ENCODE data around the gene CRYBG1. TPM values are rescaled to one million over a fixed set of nuclear protein-coding genes. Genes with fewer than 3 reads are reported as not detected.

CRYBG1 gene
- total and polyA plus RNA-seq, 10 of the 15 experiments (the other 5 are each of a cell fraction or from before 2014, with no cell fraction given): 6.5 to 57.0 (median 25.2) TPM

DNA sequence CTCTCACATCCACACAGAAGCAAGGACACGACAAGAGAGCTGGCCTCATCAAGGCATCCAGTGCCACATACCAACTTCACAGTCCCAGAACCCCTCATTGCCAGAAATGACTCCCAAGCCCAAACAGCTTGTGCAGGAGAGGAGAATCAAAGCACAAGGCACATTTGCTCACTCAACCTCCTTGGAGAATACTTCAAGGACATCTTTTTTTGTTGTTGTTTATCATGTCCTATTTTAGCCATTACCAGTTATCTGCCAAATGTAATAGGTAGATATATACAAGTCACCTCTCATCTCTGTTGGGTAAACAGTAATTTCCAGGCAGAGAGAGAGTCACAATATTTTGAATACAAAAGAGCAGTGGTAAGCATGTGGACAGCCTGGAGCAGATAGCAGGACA lies 221.0 kb downstream of the CRYBG1 start:
- SMC1A ChIA-PET (ENCODE audit: uncharacterized antibody, unreplicated experiment): interaction anchor here (1.1 to 1.3 kb wide), 2 partner anchors 136 to 139 kb away, joined by 5 to 6 read pairs; no protein-coding TSS in a partner anchor
- no peak overlapping the region for H3K4me3 ChIP-seq
- no peak overlapping the region for H2AFZ ChIP-seq (ENCODE audit: control insufficient read depth, low read depth, low read length)
- intact Hi-C loops (cut with micrococcal nuclease; ENCODE audit: unreplicated experiment): no loop called here
- H3K4me1 ChIP-seq (ENCODE audit: control insufficient read depth, insufficient read depth, low read length): no peaks in the 10 kb centered on the region
- no peak overlapping the region for H3K4me2 ChIP-seq (ENCODE audit: control insufficient read depth, insufficient read depth)
- H3K27ac ChIP-seq (ENCODE audit: control insufficient read depth, insufficient read depth): no peak overlapping the region
- H3K27me3 ChIP-seq (replicated peaks in 1 of 2; ENCODE audit: control insufficient read depth in 2 of 2, insufficient read depth in 2 of 2, low read length in 1 of 2): no peaks in the 10 kb centered on the region
- RAD21 ChIA-PET (ENCODE audit: unreplicated experiment): no interaction called here
- no peaks in the 10 kb centered on the region for H4K20me1 ChIP-seq (ENCODE audit: control insufficient read depth, insufficient read depth)
- BruUV-seq (replicated peaks): no TSS peak
- H3K79me2 ChIP-seq (ENCODE audit: control insufficient read depth, insufficient read depth, low read length): no peaks in the 10 kb centered on the region
- 100% methylated on average over 1 of the region's 1 CpG for WGBS (ENCODE audit: insufficient coverage, insufficient replicate concordance, low lambda C conversion rate, missing lambda C conversion rate)
- no peak overlapping the region for H3K9ac ChIP-seq (ENCODE audit: control insufficient read depth, insufficient read depth, low read length)
- no peaks in the 10 kb centered on the region; a peak in 1 of 4 replicates for H3K36me3 ChIP-seq (ENCODE audit: control insufficient read depth in 2 of 2, insufficient read depth in 2 of 2, low read length in 1 of 2)
- ATAC-seq: no peak
- H3K9me3 ChIP-seq (replicated peaks; ENCODE audit: control insufficient read depth, insufficient read depth, low read length): no peaks in the 10 kb centered on the region
- no peak for DNase-seq (ENCODE audit: low read depth, low spot score)
- no peak for FAIRE-seq
- in situ Hi-C loops (cut with MboI): no loop called here
- TF ChIP-seq, protein P1, sequence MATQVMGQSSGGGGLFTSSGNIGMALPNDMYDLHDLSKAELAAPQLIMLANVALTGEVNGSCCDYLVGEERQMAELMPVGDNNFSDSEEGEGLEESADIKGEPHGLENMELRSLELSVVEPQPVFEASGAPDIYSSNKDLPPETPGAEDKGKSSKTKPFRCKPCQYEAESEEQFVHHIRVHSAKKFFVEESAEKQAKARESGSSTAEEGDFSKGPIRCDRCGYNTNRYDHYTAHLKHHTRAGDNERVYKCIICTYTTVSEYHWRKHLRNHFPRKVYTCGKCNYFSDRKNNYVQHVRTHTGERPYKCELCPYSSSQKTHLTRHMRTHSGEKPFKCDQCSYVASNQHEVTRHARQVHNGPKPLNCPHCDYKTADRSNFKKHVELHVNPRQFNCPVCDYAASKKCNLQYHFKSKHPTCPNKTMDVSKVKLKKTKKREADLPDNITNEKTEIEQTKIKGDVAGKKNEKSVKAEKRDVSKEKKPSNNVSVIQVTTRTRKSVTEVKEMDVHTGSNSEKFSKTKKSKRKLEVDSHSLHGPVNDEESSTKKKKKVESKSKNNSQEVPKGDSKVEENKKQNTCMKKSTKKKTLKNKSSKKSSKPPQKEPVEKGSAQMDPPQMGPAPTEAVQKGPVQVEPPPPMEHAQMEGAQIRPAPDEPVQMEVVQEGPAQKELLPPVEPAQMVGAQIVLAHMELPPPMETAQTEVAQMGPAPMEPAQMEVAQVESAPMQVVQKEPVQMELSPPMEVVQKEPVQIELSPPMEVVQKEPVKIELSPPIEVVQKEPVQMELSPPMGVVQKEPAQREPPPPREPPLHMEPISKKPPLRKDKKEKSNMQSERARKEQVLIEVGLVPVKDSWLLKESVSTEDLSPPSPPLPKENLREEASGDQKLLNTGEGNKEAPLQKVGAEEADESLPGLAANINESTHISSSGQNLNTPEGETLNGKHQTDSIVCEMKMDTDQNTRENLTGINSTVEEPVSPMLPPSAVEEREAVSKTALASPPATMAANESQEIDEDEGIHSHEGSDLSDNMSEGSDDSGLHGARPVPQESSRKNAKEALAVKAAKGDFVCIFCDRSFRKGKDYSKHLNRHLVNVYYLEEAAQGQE (IDR thresholded peaks at IDR 0.05; ENCODE audit: low read depth, low read length): no peak
- TF ChIP-seq CBFB (IDR thresholded peaks at IDR 0.05; ENCODE audit: low read depth): no peak
- no peak for TF ChIP-seq PML (IDR thresholded peaks at IDR 0.05; ENCODE audit: low read length)
- TF ChIP-seq, protein P2, sequence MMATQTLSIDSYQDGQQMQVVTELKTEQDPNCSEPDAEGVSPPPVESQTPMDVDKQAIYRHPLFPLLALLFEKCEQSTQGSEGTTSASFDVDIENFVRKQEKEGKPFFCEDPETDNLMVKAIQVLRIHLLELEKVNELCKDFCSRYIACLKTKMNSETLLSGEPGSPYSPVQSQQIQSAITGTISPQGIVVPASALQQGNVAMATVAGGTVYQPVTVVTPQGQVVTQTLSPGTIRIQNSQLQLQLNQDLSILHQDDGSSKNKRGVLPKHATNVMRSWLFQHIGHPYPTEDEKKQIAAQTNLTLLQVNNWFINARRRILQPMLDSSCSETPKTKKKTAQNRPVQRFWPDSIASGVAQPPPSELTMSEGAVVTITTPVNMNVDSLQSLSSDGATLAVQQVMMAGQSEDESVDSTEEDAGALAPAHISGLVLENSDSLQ (IDR thresholded peaks at IDR 0.05): no peak
- no peak for TF ChIP-seq SUPT20H (IDR thresholded peaks at IDR 0.05; ENCODE audit: borderline replicate concordance, control insufficient read depth, low read depth, low read length)
- TF ChIP-seq CHD2 (IDR thresholded peaks at IDR 0.05; ENCODE audit: borderline replicate concordance, low read depth, low read length): no peak
- TF ChIP-seq EGR1 (IDR thresholded peaks at IDR 0.05; ENCODE audit: borderline replicate concordance in 1 of 2, low read depth in 2 of 2, low read length in 2 of 2): no peak
- no peak for TF ChIP-seq NR2F1 (conservative IDR thresholded peaks at IDR 0.05)
- no peak for TF ChIP-seq KLF5 (IDR thresholded peaks at IDR 0.05; ENCODE audit: partially characterized antibody)
- no peak for TF ChIP-seq MTA2 (IDR thresholded peaks at IDR 0.05; ENCODE audit: low read depth)
- TF ChIP-seq, protein P3, sequence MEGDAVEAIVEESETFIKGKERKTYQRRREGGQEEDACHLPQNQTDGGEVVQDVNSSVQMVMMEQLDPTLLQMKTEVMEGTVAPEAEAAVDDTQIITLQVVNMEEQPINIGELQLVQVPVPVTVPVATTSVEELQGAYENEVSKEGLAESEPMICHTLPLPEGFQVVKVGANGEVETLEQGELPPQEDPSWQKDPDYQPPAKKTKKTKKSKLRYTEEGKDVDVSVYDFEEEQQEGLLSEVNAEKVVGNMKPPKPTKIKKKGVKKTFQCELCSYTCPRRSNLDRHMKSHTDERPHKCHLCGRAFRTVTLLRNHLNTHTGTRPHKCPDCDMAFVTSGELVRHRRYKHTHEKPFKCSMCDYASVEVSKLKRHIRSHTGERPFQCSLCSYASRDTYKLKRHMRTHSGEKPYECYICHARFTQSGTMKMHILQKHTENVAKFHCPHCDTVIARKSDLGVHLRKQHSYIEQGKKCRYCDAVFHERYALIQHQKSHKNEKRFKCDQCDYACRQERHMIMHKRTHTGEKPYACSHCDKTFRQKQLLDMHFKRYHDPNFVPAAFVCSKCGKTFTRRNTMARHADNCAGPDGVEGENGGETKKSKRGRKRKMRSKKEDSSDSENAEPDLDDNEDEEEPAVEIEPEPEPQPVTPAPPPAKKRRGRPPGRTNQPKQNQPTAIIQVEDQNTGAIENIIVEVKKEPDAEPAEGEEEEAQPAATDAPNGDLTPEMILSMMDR (IDR thresholded peaks at IDR 0.05 in 2 of 3, conservative IDR thresholded peaks at IDR 0.05 in 1 of 3; ENCODE audit: control insufficient read depth in 2 of 3, extremely low read depth in 1 of 3, insufficient read depth in 1 of 3, low read depth in 3 of 3, low read length in 3 of 3): no peak
- no peak for TF ChIP-seq CREM (IDR thresholded peaks at IDR 0.05; ENCODE audit: low read depth)
- TF ChIP-seq, protein P4, sequence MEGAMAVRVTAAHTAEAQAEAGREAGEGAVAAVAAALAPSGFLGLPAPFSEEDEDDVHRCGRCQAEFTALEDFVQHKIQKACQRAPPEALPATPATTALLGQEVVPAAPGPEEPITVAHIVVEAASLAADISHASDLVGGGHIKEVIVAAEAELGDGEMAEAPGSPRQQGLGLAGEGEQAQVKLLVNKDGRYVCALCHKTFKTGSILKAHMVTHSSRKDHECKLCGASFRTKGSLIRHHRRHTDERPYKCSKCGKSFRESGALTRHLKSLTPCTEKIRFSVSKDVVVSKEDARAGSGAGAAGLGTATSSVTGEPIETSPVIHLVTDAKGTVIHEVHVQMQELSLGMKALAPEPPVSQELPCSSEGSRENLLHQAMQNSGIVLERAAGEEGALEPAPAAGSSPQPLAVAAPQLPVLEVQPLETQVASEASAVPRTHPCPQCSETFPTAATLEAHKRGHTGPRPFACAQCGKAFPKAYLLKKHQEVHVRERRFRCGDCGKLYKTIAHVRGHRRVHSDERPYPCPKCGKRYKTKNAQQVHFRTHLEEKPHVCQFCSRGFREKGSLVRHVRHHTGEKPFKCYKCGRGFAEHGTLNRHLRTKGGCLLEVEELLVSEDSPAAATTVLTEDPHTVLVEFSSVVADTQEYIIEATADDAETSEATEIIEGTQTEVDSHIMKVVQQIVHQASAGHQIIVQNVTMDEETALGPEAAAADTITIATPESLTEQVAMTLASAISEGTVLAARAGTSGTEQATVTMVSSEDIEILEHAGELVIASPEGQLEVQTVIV (IDR thresholded peaks at IDR 0.05; ENCODE audit: borderline replicate concordance, partially characterized antibody): no peak
- no peak for TF ChIP-seq EP300 (IDR thresholded peaks at IDR 0.05; ENCODE audit: borderline replicate concordance in 1 of 2, control insufficient read depth in 1 of 2, low read depth in 2 of 2, low read length in 2 of 2)
- no peak for TF ChIP-seq TAF1 (IDR thresholded peaks at IDR 0.05; ENCODE audit: borderline replicate concordance, low read depth, low read length)
- no peak for TF ChIP-seq RAD51 (IDR thresholded peaks at IDR 0.05)
- CTCF ChIA-PET: interaction anchor here (0.8 to 2.5 kb wide), 3 partner anchors 15 to 398 kb away, joined by 3 to 7 read pairs (median 7); no protein-coding TSS in a partner anchor
- POLR2A ChIA-PET: no interaction called here
